Osteocyte (in vitro differentiated cells): ENCODE results near the gene CLDN24. TPM values are rescaled to one million over a fixed set of nuclear protein-coding genes. Genes with fewer than 3 reads are reported as not detected.

Experiments
- DNase-seq: peaks from one replicate; pipeline ENCODE4 v3.0.0; 2021; ENCODE audit warnings: mixed read lengths; ENCODE audit not compliant: unreplicated experiment; ENCODE audit errors: extremely low spot score
- H3K27ac Mint-ChIP-seq: one replicate; pipeline ENCODE4 v1.8.0; 2021; ENCODE audit warnings: mild to moderate bottlenecking, mixed read lengths; ENCODE audit not compliant: unreplicated experiment
- H3K27me3 Mint-ChIP-seq: one replicate; pipeline ENCODE4 v1.8.0; 2021; ENCODE audit warnings: mixed read lengths; ENCODE audit not compliant: unreplicated experiment
- H3K36me3 Mint-ChIP-seq: one replicate; pipeline ENCODE4 v1.8.0; 2021; ENCODE audit warnings: mixed read lengths; ENCODE audit not compliant: unreplicated experiment
- H3K4me1 Mint-ChIP-seq: one replicate; pipeline ENCODE4 v1.8.0; 2021; ENCODE audit warnings: mixed read lengths; ENCODE audit not compliant: unreplicated experiment
- H3K4me3 Mint-ChIP-seq: one replicate; pipeline ENCODE4 v1.8.0; 2021; ENCODE audit warnings: mild to moderate bottlenecking, moderate library complexity, mixed read lengths; ENCODE audit not compliant: unreplicated experiment
- H3K9me3 Mint-ChIP-seq: one replicate; pipeline ENCODE4 v1.8.0; 2021; ENCODE audit warnings: mixed read lengths; ENCODE audit not compliant: unreplicated experiment
- total RNA-seq: library from RNA; stranded (reverse); gene quantifications from 2 replicates; pipeline ENCODE4 v1.2.1, GENCODE V29; 2021
- TF ChIP-seq, protein P1 (sequence below): fragments of 200-600 bp; sonication (generic); IDR thresholded peaks from 2 replicates; pipeline ENCODE4 v1.5.0; 2021; ENCODE audit warnings: antibody characterized with exemption, mild to moderate bottlenecking, moderate library complexity

The CLDN24 gene
- total RNA-seq, 1 donor from 2014 or later, result not detected

DNA sequence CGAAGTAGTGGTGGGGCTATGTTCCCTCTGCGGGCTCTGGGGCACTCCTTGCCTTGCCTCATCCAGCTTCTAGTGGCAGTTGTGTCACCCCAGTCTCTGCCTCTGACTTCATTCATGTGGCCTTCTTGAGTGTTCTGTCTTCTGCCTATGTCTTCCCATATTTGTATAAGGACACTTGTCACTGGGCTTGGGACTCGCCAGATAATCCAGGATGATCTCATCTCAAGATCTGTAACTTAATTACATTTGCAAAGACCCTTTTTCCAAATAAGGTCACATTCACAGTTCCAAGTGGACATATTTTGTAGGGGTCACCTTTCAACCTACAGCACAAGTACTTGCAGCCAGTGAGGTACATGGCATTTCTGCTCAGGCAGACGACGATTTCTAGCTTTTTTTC lies 30.3 kb upstream of the CLDN24 start:
- Mint-ChIP-seq H3K36me3 (no peaks in the 10 kb centered on the region), H3K27me3 (no peaks in the 10 kb centered on the region), H3K4me1 (peaks cover 12% of the 10 kb centered on the region), H3K4me3 (no peak overlapping the region), H3K27ac (no peak overlapping the region), H3K9me3 (no peaks in the 10 kb centered on the region)
- no peak for DNase-seq
- TF ChIP-seq, protein P1, sequence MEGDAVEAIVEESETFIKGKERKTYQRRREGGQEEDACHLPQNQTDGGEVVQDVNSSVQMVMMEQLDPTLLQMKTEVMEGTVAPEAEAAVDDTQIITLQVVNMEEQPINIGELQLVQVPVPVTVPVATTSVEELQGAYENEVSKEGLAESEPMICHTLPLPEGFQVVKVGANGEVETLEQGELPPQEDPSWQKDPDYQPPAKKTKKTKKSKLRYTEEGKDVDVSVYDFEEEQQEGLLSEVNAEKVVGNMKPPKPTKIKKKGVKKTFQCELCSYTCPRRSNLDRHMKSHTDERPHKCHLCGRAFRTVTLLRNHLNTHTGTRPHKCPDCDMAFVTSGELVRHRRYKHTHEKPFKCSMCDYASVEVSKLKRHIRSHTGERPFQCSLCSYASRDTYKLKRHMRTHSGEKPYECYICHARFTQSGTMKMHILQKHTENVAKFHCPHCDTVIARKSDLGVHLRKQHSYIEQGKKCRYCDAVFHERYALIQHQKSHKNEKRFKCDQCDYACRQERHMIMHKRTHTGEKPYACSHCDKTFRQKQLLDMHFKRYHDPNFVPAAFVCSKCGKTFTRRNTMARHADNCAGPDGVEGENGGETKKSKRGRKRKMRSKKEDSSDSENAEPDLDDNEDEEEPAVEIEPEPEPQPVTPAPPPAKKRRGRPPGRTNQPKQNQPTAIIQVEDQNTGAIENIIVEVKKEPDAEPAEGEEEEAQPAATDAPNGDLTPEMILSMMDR, result no peak

DNA sequence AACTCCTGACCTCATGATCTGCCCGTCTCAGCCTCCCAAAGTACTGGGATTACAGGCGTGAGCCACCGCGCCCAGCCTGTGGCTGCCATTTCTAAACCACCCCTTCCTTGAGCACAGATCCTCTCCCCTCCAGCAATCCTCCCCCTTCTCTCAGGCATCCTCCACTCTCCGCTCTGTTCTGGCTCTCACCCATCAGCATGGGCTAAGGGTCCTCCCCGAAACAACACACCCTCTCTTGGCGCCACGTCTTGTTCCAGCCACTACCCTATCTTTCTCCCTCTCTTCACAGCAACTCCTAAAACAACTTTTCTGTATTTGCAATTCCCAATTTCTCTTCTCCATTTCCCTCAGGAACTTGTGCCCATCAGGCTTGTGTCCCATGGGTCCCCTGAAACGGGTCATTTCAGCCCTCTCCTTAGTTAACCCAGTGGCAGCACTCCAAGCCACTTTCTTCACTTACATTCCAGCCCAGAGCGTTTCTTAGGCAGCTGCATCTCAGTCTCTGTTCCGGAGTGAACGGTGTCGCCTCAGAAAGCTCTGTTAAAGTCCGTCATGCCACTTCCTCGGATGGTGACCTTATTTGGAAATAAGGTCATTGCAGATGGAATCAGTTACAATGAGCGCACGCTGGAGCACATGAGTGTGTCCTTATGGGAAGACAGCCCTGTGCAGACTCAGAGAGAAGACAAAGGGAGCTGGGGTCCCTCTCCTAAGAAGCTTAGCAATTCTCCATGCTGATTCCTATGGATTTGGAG lies 28.3 kb upstream of the CLDN24 start:
- TF ChIP-seq, protein P1, result no peak
- peaks cover 12% of the 10 kb centered on the region for H3K4me1 Mint-ChIP-seq
- H3K4me3 Mint-ChIP-seq, result no peak overlapping the region
- no peaks in the 10 kb centered on the region for H3K9me3 Mint-ChIP-seq
- no peaks in the 10 kb centered on the region for H3K36me3 Mint-ChIP-seq
- H3K27ac Mint-ChIP-seq, result no peak overlapping the region
- H3K27me3 Mint-ChIP-seq, result no peaks in the 10 kb centered on the region
- no peak for DNase-seq

DNA sequence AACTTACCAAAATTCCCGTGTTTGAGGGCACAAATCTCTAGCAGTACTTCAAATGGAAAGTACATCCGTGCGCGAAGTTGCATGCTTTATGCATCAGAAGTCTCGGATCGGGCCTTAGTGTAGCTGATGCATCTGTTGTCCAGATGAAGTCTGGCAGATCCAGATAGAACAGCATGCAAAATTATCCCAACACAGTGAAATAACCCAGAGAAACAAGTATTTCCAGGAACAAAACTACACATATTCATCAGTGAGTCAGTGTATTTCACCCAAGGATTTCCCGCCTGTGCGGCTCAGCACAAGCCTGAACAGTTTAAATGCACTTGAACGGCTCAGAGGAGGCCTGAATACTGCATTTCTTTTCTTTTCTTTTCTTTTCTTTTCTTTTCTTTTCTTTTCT lies 27.4 kb upstream of the CLDN24 start:
- Mint-ChIP-seq H3K4me1 (peaks cover 12% of the 10 kb centered on the region), H3K27me3 (no peaks in the 10 kb centered on the region), H3K27ac (no peak overlapping the region), H3K4me3 (no peak overlapping the region), H3K9me3 (no peaks in the 10 kb centered on the region), H3K36me3 (no peaks in the 10 kb centered on the region)
- TF ChIP-seq, protein P1, result no peak
- no peak for DNase-seq

DNA sequence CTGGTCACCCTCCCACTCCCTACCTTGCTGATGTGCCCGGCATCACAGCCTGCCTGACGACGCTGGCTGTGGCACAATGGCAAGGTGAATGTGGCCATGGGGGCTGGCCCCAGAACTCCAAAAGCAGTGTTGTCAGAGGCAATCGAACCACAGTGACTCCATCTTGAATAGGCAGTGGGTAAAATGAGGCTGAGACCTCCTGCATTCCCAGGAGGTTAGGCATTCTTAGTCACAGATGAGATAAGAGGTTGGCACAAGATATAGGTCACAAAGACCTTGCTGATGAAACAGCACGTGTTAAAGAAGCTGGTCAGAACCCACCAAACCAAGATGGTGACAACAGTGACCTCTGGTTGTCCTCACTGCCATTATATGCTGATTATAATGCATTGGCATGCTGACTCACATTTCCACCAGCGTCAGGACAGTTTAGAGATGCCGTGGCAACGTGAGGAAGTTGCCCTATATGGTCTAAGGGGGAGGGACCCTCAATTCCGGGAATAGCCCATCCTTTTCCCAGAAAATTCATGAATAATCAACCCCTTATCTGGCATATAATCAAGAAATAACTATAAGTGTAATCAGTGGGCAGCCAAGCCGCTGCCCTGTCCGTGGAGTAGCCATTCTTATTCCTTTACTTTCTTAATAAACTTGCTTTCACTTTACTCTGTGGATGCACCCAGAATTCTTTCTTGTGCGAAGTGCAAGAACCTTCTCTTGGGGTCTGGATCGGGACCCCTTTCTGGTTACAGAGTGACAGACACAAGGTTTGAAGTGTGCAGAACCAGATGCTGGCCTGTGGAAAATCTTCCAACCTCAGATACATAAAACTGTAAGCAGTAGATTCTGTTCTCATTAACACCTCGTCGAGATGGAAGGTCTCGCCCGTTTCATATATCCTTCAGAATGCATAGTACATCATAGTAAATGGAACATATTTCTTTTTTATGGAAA lies 26.8 kb upstream of the CLDN24 start:
- Mint-ChIP-seq H3K27me3 (no peaks in the 10 kb centered on the region), H3K9me3 (no peaks in the 10 kb centered on the region), H3K27ac (no peak overlapping the region), H3K4me3 (no peak overlapping the region), H3K4me1 (peaks cover 12% of the 10 kb centered on the region), H3K36me3 (no peaks in the 10 kb centered on the region)
- no peak for DNase-seq
- TF ChIP-seq, protein P1, result no peak

DNA sequence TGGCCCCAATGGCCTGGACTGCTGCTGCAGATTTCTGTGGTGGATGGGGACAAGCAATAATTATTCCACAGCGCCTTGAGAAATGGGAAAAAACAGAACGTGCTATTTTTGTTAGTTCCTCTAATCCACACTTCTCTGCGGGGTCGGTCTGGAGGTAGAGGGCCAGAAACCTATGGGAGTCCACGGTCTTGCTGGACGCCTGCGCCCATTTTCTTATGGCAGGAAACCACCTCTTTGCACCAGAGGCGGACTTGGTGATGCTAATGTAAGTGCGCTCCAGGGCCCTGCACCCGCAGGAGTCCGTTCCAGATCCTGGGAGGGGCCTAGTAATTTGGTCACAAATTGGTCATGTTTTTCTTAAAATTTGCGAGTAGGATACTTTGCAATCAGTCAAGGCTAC lies 25.9 kb upstream of the CLDN24 start:
- DNase-seq, result no peak
- no peaks in the 10 kb centered on the region for H3K36me3 Mint-ChIP-seq
- no peaks in the 10 kb centered on the region for H3K9me3 Mint-ChIP-seq
- no peak overlapping the region for H3K27ac Mint-ChIP-seq
- peaks cover 12% of the 10 kb centered on the region for H3K4me1 Mint-ChIP-seq
- TF ChIP-seq, protein P1, result no peak
- no peak overlapping the region for H3K4me3 Mint-ChIP-seq
- H3K27me3 Mint-ChIP-seq, result no peaks in the 10 kb centered on the region
